ENCODE results near the gene PIGR. TPM values are rescaled to one million over a fixed set of nuclear protein-coding genes. Genes with fewer than 3 reads are reported as not detected.

PIGR gene
- total and polyA plus RNA-seq, 2 of the 8 experiments (the other 6 are each of a cell fraction or from before 2014, with no cell fraction given): not detected

- no peaks in the 10 kb centered on the region for H3K4me1 ChIP-seq (replicated peaks in 1 of 4; ENCODE audit: control insufficient read depth in 3 of 4, insufficient read depth in 4 of 4, low read length in 3 of 4)
- no peak for TF ChIP-seq HDAC6 (IDR thresholded peaks at IDR 0.05; ENCODE audit: low read depth, low read length)
- TF ChIP-seq FOSL1 (IDR thresholded peaks at IDR 0.05; ENCODE audit: insufficient read depth, low read depth, low read length): no peak
- TF ChIP-seq, protein P1, sequence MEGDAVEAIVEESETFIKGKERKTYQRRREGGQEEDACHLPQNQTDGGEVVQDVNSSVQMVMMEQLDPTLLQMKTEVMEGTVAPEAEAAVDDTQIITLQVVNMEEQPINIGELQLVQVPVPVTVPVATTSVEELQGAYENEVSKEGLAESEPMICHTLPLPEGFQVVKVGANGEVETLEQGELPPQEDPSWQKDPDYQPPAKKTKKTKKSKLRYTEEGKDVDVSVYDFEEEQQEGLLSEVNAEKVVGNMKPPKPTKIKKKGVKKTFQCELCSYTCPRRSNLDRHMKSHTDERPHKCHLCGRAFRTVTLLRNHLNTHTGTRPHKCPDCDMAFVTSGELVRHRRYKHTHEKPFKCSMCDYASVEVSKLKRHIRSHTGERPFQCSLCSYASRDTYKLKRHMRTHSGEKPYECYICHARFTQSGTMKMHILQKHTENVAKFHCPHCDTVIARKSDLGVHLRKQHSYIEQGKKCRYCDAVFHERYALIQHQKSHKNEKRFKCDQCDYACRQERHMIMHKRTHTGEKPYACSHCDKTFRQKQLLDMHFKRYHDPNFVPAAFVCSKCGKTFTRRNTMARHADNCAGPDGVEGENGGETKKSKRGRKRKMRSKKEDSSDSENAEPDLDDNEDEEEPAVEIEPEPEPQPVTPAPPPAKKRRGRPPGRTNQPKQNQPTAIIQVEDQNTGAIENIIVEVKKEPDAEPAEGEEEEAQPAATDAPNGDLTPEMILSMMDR (IDR thresholded peaks at IDR 0.05; ENCODE audit: control extremely low read depth in 1 of 3, insufficient read depth in 1 of 3, low read depth in 1 of 3, low read length in 3 of 3): no peak
These were observed 22.8 kb upstream of the PIGR start for GRCh38 chr1:206969090-206969489.

More at GRCh38 chr1:206969090-206969489, 22.8 kb upstream of the PIGR start:
- H2AK5ac ChIP-seq (ENCODE audit: low read depth, low read length): no peak overlapping the region
- DNase-seq (ENCODE audit: low read depth in 1 of 2, low spot score in 2 of 2) (no peak), FAIRE-seq (no peak)
- no peaks in the 10 kb centered on the region for H3K79me1 ChIP-seq (ENCODE audit: low read depth, low read length)
- no peak overlapping the region for H2BK5ac ChIP-seq (ENCODE audit: low read depth, low read length)
- H3K9me3 ChIP-seq (ENCODE audit: insufficient read depth in 2 of 2, low read depth in 1 of 2, low read length in 1 of 2): no peaks in the 10 kb centered on the region
- no peak overlapping the region for H3K27ac ChIP-seq (ENCODE audit: low read depth, low read length)
- no peak overlapping the region for H2AFZ ChIP-seq (ENCODE audit: low read length)
- CTCF ChIA-PET (ENCODE audit: partially characterized antibody): interaction anchor here (0.6 to 6.3 kb wide), 5 partner anchors 12 to 243 kb away, joined by 3 to 81 read pairs (median 5); no protein-coding TSS in a partner anchor
- no peak overlapping the region for H4K91ac ChIP-seq (replicated peaks; ENCODE audit: insufficient read length, low read length)
- POLR2A ChIA-PET (ENCODE audit: partially characterized antibody): no interaction called here
- H3K56ac ChIP-seq (replicated peaks; ENCODE audit: insufficient read length, low read depth, low read length): no peak overlapping the region
- H4K5ac ChIP-seq (ENCODE audit: insufficient read length, low read depth, low read length): no peak overlapping the region
- H3K4ac ChIP-seq (replicated peaks; ENCODE audit: insufficient read length, low read depth, low read length): no peak overlapping the region
- H3K18ac ChIP-seq (ENCODE audit: extremely low read depth, low read length): no peak overlapping the region
- H3K4me3 ChIP-seq (ENCODE audit: extremely low read depth in 1 of 4, insufficient read depth in 2 of 4, low read depth in 3 of 4, low read length in 4 of 4): no peak overlapping the region
- WGBS, 2 experiments (ENCODE audit: extremely low coverage in 1 of 2, insufficient coverage in 1 of 2, insufficient read length in 1 of 2, insufficient replicate concordance in 2 of 2, low coverage in 1 of 2, low lambda C conversion rate in 2 of 2, missing lambda C conversion rate in 1 of 2): 92% methylated on average over 5 of the region's 5 CpGs; no CpG with 5 or more reads in 1 of the 2 experiments
- no peaks in the 10 kb centered on the region for H3K79me2 ChIP-seq (ENCODE audit: control insufficient read depth in 1 of 2, insufficient read depth in 2 of 2, low read length in 2 of 2)
- H3K23me2 ChIP-seq (ENCODE audit: low read depth, low read length): no peaks in the 10 kb centered on the region
- no peaks in the 10 kb centered on the region for H3K36me3 ChIP-seq (ENCODE audit: control insufficient read depth in 2 of 4, insufficient read depth in 4 of 4, low read length in 3 of 4)
- no peak overlapping the region for H2BK12ac ChIP-seq (ENCODE audit: low read depth, low read length)
- no peak overlapping the region for H3K14ac ChIP-seq (ENCODE audit: insufficient read length)
- H4K8ac ChIP-seq (ENCODE audit: extremely low read depth, insufficient read depth, low read length): no peak overlapping the region; the same call in 1 of the 2 replicates
- no peak overlapping the region for H3K4me2 ChIP-seq (ENCODE audit: insufficient read depth in 1 of 2, low read depth in 2 of 2, low read length in 2 of 2)
- H3K27me3 ChIP-seq (replicated peaks in 1 of 4; ENCODE audit: control insufficient read depth in 3 of 4, extremely low read depth in 1 of 4, insufficient read depth in 3 of 4, low read length in 3 of 4): no peaks in the 10 kb centered on the region
- H2BK20ac ChIP-seq (ENCODE audit: low read length): no peak overlapping the region
- H4K20me1 ChIP-seq (replicated peaks in 1 of 2; ENCODE audit: control insufficient read depth in 1 of 2, insufficient read depth in 2 of 2, low read length in 2 of 2): no peaks in the 10 kb centered on the region
- H2BK15ac ChIP-seq (ENCODE audit: low read length): no peak overlapping the region
- H3K9ac ChIP-seq (replicated peaks in 1 of 4; ENCODE audit: extremely low read depth in 1 of 4, low read depth in 3 of 4, low read length in 3 of 4): no peak overlapping the region
- H3K23ac ChIP-seq (ENCODE audit: insufficient read length): no peak overlapping the region
- no peak overlapping the region for H2BK120ac ChIP-seq (replicated peaks; ENCODE audit: low read depth, low read length)
